ENCODE measurements around the gene UBAC2.

DNA sequence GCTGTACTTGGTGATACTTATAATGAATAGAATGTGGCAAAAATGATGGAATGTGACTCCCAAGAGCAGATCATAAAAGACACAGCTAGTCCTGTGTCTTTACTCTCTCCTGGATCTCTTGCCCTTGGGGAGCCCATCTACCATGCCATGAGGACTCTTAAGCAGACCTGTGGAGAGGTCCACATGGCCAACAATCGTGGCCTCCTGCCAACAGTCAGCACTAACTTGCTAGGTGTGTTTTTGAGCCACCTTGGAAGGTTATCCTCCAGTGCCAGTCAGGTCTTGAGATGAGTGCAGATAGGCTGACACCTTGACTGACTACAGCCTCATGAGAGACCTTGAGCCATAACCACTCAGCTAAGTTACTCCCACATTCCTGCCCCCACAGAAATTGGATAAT is 128.8 kb downstream of the UBAC2 start:
- no peak for TF ChIP-seq ZC3H10 (CRISPR knock-in tag; IDR thresholded peaks at IDR 0.05)
- TF ChIP-seq ZFP3 (CRISPR knock-in tag; IDR thresholded peaks at IDR 0.05): no peak
- TF ChIP-seq, protein P1, sequence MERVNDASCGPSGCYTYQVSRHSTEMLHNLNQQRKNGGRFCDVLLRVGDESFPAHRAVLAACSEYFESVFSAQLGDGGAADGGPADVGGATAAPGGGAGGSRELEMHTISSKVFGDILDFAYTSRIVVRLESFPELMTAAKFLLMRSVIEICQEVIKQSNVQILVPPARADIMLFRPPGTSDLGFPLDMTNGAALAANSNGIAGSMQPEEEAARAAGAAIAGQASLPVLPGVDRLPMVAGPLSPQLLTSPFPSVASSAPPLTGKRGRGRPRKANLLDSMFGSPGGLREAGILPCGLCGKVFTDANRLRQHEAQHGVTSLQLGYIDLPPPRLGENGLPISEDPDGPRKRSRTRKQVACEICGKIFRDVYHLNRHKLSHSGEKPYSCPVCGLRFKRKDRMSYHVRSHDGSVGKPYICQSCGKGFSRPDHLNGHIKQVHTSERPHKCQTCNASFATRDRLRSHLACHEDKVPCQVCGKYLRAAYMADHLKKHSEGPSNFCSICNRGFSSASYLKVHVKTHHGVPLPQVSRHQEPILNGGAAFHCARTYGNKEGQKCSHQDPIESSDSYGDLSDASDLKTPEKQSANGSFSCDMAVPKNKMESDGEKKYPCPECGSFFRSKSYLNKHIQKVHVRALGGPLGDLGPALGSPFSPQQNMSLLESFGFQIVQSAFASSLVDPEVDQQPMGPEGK (CRISPR knock-in tag; IDR thresholded peaks at IDR 0.05; ENCODE audit: borderline replicate concordance): no peak
- TF ChIP-seq, protein P2, sequence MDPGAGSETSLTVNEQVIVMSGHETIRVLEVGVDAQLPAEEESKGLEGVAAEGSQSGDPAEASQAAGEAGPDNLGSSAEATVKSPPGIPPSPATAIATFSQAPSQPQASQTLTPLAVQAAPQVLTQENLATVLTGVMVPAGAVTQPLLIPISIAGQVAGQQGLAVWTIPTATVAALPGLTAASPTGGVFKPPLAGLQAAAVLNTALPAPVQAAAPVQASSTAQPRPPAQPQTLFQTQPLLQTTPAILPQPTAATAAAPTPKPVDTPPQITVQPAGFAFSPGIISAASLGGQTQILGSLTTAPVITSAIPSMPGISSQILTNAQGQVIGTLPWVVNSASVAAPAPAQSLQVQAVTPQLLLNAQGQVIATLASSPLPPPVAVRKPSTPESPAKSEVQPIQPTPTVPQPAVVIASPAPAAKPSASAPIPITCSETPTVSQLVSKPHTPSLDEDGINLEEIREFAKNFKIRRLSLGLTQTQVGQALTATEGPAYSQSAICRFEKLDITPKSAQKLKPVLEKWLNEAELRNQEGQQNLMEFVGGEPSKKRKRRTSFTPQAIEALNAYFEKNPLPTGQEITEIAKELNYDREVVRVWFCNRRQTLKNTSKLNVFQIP (CRISPR knock-in tag; IDR thresholded peaks at IDR 0.05; ENCODE audit: borderline replicate concordance, low read depth): no peak
